ENCODE measurements around the gene CTNNBL1. TPM values are rescaled to one million over a fixed set of nuclear protein-coding genes. Genes with fewer than 3 reads are reported as not detected.

The CTNNBL1 gene
- total and polyA plus RNA-seq, 2 experiments from 2014 or later, result 36.3 to 68.7 TPM

DNA sequence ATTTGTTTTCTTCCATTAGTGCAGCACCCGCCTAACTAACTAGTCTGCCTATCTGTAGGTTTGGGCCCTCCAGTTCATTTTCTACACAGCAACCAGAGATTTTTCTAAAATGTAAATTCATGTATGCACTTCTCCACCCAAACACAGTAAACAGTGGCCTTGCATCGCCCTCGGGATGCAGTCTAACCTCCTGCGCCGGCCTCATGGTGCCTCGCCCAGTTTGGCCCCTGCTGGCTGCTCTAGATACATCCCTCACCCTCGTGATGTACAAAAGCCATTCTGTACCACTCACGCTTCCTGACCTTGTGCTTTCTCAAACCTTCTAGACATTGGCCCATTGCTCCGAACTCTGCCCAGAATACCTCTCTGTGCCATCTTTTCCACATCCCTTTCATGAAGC lies 155.3 kb downstream of the CTNNBL1 start:
- Mint-ChIP-seq H3K36me3 (ENCODE audit: low read depth) (no peaks in the 10 kb centered on the region), H3K4me1 (peaks cover 24% of the 10 kb centered on the region), H3K4me3 (no peak overlapping the region), H3K27me3 (ENCODE audit: insufficient read depth, low read depth, poor library complexity) (peaks cover 2% of the 10 kb centered on the region), H3K27ac (no peak overlapping the region), H3K9me3 (no peaks in the 10 kb centered on the region)
- no peaks in the 10 kb centered on the region for H4K20me1 ChIP-seq (replicated peaks; ENCODE audit: insufficient read depth)
- H3K4me2 ChIP-seq, result no peak overlapping the region
- H2AFZ ChIP-seq, result no peak overlapping the region
- no peaks in the 10 kb centered on the region for H3K27me3 ChIP-seq (ENCODE audit: insufficient read depth)
- H3K27ac ChIP-seq (ENCODE audit: low read depth), result no peak overlapping the region
- ATAC-seq, result no peak
- H3K79me2 ChIP-seq (replicated peaks; ENCODE audit: insufficient read depth), result no peaks in the 10 kb centered on the region
- H3K4me1 ChIP-seq (ENCODE audit: insufficient read depth), result peaks cover 16% of the 10 kb centered on the region; the same call in 1 of the 2 replicates
- H3F3A ChIP-seq (replicated peaks; ENCODE audit: low read depth), result no peaks in the 10 kb centered on the region
- H3K4me3 ChIP-seq, result no peak overlapping the region
- no peak for DNase-seq (ENCODE audit: low spot score)
- H3K9me2 ChIP-seq (ENCODE audit: insufficient read depth), result no peaks in the 10 kb centered on the region
- no peaks in the 10 kb centered on the region for H3K36me3 ChIP-seq (ENCODE audit: insufficient read depth)
- TF ChIP-seq, protein P1, sequence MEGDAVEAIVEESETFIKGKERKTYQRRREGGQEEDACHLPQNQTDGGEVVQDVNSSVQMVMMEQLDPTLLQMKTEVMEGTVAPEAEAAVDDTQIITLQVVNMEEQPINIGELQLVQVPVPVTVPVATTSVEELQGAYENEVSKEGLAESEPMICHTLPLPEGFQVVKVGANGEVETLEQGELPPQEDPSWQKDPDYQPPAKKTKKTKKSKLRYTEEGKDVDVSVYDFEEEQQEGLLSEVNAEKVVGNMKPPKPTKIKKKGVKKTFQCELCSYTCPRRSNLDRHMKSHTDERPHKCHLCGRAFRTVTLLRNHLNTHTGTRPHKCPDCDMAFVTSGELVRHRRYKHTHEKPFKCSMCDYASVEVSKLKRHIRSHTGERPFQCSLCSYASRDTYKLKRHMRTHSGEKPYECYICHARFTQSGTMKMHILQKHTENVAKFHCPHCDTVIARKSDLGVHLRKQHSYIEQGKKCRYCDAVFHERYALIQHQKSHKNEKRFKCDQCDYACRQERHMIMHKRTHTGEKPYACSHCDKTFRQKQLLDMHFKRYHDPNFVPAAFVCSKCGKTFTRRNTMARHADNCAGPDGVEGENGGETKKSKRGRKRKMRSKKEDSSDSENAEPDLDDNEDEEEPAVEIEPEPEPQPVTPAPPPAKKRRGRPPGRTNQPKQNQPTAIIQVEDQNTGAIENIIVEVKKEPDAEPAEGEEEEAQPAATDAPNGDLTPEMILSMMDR (conservative IDR thresholded peaks at IDR 0.05; ENCODE audit: low read depth in 2 of 2), result no peak
- no peak for TF ChIP-seq EZH2 (IDR thresholded peaks at IDR 0.05; ENCODE audit: low read depth, unreplicated experiment)
- no peak for TF ChIP-seq JUNB (IDR thresholded peaks at IDR 0.05; ENCODE audit: unreplicated experiment)
- TF ChIP-seq, protein P2, sequence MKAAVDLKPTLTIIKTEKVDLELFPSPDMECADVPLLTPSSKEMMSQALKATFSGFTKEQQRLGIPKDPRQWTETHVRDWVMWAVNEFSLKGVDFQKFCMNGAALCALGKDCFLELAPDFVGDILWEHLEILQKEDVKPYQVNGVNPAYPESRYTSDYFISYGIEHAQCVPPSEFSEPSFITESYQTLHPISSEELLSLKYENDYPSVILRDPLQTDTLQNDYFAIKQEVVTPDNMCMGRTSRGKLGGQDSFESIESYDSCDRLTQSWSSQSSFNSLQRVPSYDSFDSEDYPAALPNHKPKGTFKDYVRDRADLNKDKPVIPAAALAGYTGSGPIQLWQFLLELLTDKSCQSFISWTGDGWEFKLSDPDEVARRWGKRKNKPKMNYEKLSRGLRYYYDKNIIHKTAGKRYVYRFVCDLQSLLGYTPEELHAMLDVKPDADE (IDR thresholded peaks at IDR 0.05), result no peak
- TF ChIP-seq, protein P3, sequence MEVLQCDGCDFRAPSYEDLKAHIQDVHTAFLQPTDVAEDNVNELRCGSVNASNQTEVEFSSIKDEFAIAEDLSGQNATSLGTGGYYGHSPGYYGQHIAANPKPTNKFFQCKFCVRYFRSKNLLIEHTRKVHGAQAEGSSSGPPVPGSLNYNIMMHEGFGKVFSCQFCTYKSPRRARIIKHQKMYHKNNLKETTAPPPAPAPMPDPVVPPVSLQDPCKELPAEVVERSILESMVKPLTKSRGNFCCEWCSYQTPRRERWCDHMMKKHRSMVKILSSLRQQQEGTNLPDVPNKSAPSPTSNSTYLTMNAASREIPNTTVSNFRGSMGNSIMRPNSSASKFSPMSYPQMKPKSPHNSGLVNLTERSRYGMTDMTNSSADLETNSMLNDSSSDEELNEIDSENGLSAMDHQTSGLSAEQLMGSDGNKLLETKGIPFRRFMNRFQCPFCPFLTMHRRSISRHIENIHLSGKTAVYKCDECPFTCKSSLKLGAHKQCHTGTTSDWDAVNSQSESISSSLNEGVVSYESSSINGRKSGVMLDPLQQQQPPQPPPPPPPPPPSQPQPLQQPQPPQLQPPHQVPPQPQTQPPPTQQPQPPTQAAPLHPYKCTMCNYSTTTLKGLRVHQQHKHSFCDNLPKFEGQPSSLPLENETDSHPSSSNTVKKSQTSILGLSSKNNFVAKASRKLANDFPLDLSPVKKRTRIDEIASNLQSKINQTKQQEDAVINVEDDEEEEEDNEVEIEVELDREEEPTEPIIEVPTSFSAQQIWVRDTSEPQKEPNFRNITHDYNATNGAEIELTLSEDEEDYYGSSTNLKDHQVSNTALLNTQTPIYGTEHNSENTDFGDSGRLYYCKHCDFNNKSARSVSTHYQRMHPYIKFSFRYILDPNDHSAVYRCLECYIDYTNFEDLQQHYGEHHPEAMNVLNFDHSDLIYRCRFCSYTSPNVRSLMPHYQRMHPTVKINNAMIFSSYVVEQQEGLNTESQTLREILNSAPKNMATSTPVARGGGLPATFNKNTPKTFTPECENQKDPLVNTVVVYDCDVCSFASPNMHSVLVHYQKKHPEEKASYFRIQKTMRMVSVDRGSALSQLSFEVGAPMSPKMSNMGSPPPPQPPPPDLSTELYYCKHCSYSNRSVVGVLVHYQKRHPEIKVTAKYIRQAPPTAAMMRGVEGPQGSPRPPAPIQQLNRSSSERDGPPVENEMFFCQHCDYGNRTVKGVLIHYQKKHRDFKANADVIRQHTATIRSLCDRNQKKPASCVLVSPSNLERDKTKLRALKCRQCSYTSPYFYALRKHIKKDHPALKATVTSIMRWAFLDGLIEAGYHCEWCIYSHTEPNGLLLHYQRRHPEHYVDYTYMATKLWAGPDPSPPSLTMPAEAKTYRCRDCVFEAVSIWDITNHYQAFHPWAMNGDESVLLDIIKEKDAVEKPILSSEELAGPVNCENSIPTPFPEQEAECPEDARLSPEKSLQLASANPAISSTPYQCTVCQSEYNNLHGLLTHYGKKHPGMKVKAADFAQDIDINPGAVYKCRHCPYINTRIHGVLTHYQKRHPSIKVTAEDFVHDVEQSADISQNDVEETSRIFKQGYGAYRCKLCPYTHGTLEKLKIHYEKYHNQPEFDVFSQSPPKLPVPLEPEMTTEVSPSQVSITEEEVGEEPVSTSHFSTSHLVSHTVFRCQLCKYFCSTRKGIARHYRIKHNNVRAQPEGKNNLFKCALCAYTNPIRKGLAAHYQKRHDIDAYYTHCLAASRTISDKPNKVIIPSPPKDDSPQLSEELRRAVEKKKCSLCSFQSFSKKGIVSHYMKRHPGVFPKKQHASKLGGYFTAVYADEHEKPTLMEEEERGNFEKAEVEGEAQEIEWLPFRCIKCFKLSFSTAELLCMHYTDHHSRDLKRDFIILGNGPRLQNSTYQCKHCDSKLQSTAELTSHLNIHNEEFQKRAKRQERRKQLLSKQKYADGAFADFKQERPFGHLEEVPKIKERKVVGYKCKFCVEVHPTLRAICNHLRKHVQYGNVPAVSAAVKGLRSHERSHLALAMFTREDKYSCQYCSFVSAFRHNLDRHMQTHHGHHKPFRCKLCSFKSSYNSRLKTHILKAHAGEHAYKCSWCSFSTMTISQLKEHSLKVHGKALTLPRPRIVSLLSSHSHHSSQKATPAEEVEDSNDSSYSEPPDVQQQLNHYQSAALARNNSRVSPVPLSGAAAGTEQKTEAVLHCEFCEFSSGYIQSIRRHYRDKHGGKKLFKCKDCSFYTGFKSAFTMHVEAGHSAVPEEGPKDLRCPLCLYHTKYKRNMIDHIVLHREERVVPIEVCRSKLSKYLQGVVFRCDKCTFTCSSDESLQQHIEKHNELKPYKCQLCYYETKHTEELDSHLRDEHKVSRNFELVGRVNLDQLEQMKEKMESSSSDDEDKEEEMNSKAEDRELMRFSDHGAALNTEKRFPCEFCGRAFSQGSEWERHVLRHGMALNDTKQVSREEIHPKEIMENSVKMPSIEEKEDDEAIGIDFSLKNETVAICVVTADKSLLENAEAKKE (CRISPR knock-in tag; IDR thresholded peaks at IDR 0.05), result no peak
- TF ChIP-seq POLR2AphosphoS5 (IDR thresholded peaks at IDR 0.05; ENCODE audit: low read depth), result no peak
- no peak for TF ChIP-seq NANOG (IDR thresholded peaks at IDR 0.05; ENCODE audit: borderline replicate concordance)
- TF ChIP-seq ZNF114 (CRISPR knock-in tag; IDR thresholded peaks at IDR 0.05), result no peak
- TF ChIP-seq CREB1 (CRISPR knock-in tag; IDR thresholded peaks at IDR 0.05; ENCODE audit: low read depth), result no peak
- TF ChIP-seq EZH2phosphoT487 (IDR thresholded peaks at IDR 0.05; ENCODE audit: unreplicated experiment), result no peak
- TF ChIP-seq, protein P4, sequence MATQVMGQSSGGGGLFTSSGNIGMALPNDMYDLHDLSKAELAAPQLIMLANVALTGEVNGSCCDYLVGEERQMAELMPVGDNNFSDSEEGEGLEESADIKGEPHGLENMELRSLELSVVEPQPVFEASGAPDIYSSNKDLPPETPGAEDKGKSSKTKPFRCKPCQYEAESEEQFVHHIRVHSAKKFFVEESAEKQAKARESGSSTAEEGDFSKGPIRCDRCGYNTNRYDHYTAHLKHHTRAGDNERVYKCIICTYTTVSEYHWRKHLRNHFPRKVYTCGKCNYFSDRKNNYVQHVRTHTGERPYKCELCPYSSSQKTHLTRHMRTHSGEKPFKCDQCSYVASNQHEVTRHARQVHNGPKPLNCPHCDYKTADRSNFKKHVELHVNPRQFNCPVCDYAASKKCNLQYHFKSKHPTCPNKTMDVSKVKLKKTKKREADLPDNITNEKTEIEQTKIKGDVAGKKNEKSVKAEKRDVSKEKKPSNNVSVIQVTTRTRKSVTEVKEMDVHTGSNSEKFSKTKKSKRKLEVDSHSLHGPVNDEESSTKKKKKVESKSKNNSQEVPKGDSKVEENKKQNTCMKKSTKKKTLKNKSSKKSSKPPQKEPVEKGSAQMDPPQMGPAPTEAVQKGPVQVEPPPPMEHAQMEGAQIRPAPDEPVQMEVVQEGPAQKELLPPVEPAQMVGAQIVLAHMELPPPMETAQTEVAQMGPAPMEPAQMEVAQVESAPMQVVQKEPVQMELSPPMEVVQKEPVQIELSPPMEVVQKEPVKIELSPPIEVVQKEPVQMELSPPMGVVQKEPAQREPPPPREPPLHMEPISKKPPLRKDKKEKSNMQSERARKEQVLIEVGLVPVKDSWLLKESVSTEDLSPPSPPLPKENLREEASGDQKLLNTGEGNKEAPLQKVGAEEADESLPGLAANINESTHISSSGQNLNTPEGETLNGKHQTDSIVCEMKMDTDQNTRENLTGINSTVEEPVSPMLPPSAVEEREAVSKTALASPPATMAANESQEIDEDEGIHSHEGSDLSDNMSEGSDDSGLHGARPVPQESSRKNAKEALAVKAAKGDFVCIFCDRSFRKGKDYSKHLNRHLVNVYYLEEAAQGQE (IDR thresholded peaks at IDR 0.05; ENCODE audit: unreplicated experiment), result no peak
- no peak for TF ChIP-seq ZNF331 (CRISPR knock-in tag; IDR thresholded peaks at IDR 0.05; ENCODE audit: low read depth)
- TF ChIP-seq STAT1 (IDR thresholded peaks at IDR 0.05; ENCODE audit: unreplicated experiment), result no peak

Data from GM23338 (cell line).